Heart left ventricle (tissue), 13 donors: ENCODE results near the gene HSPB7.

Experiments
- POLR2A ChIP-seq, 2 donors: fragments of 450-650 bp; IDR thresholded peaks; one replicate each; pipeline ENCODE4 v1.6.1; 2017; ENCODE audit warnings: antibody characterized with exemption in 2 of 2, mild to moderate bottlenecking in 2 of 2, moderate library complexity in 2 of 2
- TF ChIP-seq, protein P1 (sequence below), 12 donors: fragments of 200-600 bp; sonication (generic) in 4 of 12; IDR thresholded peaks; one replicate each; pipeline versions ENCODE4 v1.5.0 to v1.8.0; 2018 to 2022; ENCODE audit warnings: antibody characterized with exemption in 12 of 12, mild to moderate bottlenecking in 5 of 12
- donor health status: ischemic (EF 13 %, LVEDD 7.1; RV severe dilation, severe dysfunction).
- donor health status: DM: no; HTN: yes; CAD: no.
- donor health status: DM: no; HTN: no; CAD: no.
- donor health status: ischemic (EF 25% LVEDD 6.9; RV normal size, moderate dysfunction).
- donor health status: ischemic (EF 25% LVEDD 5.7; RV mildly dilated, moderate dysfunction).
- donor health status: ischemic (EF 35%, LVEDD 5.7; RV mildly dilated, moderate dysfunction).
- donor health status: nonischemic (EF 11% LVEDD 7.7; RV severe dilation, severe dysfunction).
- donor health status: DM: yes; HTN: yes; CAD: no.
- donor health status: PGD.
- donor health status: ischemic (EF 29% LVEDD 5.4; RV normal size, mild dysfunction).
- donor health status: nonischemic (EF 23%, LVEDD 6.1; RV moderate dilation, normal function).

- TF ChIP-seq, protein P1, sequence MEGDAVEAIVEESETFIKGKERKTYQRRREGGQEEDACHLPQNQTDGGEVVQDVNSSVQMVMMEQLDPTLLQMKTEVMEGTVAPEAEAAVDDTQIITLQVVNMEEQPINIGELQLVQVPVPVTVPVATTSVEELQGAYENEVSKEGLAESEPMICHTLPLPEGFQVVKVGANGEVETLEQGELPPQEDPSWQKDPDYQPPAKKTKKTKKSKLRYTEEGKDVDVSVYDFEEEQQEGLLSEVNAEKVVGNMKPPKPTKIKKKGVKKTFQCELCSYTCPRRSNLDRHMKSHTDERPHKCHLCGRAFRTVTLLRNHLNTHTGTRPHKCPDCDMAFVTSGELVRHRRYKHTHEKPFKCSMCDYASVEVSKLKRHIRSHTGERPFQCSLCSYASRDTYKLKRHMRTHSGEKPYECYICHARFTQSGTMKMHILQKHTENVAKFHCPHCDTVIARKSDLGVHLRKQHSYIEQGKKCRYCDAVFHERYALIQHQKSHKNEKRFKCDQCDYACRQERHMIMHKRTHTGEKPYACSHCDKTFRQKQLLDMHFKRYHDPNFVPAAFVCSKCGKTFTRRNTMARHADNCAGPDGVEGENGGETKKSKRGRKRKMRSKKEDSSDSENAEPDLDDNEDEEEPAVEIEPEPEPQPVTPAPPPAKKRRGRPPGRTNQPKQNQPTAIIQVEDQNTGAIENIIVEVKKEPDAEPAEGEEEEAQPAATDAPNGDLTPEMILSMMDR (IDR thresholded peaks at IDR 0.05): no peak
- no peak for TF ChIP-seq POLR2A (IDR thresholded peaks at IDR 0.05)
Measured at GRCh38 chr1:15993666-15994065, 24.2 kb downstream of the HSPB7 start.
